HepG2 (cell line): ENCODE measurements around the gene PRSS33. TPM values are rescaled to one million over a fixed set of nuclear protein-coding genes. Genes with fewer than 3 reads are reported as not detected.

Experiments
- EEA1 ChIP-seq: sonication (generic); formaldehyde crosslinking; IDR thresholded peaks from 2 replicates; pipeline ENCODE4 v1.5.1; 2020; ENCODE audit warnings: mild to moderate bottlenecking, missing genetic modification reagents, borderline replicate concordance
- GZF1 ChIP-seq: sonication (generic); formaldehyde crosslinking; IDR thresholded peaks from 2 replicates; pipeline ENCODE4 v1.5.1; 2020; ENCODE audit warnings: mild to moderate bottlenecking, missing genetic modification reagents
- JARID2 ChIP-seq: sonication (generic); formaldehyde crosslinking; IDR thresholded peaks from 2 replicates; pipeline ENCODE4 v1.8.1; 2023; ENCODE audit warnings: missing genetic modification reagents, inconsistent platforms; ENCODE audit not compliant: insufficient replicate concordance
- KLF11 ChIP-seq: IDR thresholded peaks from 2 replicates; pipeline ENCODE4 v1.6.1; 2016; ENCODE audit warnings: missing compliant biosample characterization
- RERE ChIP-seq: IDR thresholded peaks from 2 replicates; pipeline ENCODE4 v1.6.1; 2016; ENCODE audit warnings: low read depth, missing genetic modification reagents, missing compliant biosample characterization
- TRIM24 ChIP-seq: sonication (generic); formaldehyde crosslinking; IDR thresholded peaks from 2 replicates; pipeline ENCODE4 v1.8.0; 2022; ENCODE audit warnings: mild to moderate bottlenecking, missing genetic modification reagents
- ZNF256 ChIP-seq: sonication (generic); formaldehyde crosslinking; conservative IDR thresholded peaks from 2 replicates; pipeline ENCODE4 v1.4.0; 2020; ENCODE audit warnings: missing genetic modification reagents
- ZNF607 ChIP-seq: sonication (generic); formaldehyde crosslinking; IDR thresholded peaks from 2 replicates; pipeline ENCODE4 v1.5.1; 2020; ENCODE audit warnings: missing genetic modification reagents, mild to moderate bottlenecking, borderline replicate concordance
- polyA plus RNA-seq, 8 experiments: library from polyadenylated mRNA; depleted of rRNA in 3 of 8; stranded (reverse) in 7 of 8; unstranded in 1 of 8; fragments of >200 nt; fragmentation: Illumina TruSeq in 4 of 8; extraction: Trizol in 4 of 8; gene quantifications; 2 replicates each; pipeline versions ENCODE4 v1.2.1 to v1.2.3, GENCODE V29; 2011 to 2016; ENCODE audit warnings: low read depth in 4 of 8, missing spikeins in 1 of 8, mixed read lengths in 1 of 8; ENCODE audit not compliant: insufficient read depth in 1 of 8
- total RNA-seq, 5 experiments: library from RNA; depleted of rRNA; stranded (reverse); fragments of >200 nt; fragmentation: Illumina TruSeq; extraction: Trizol; gene quantifications; 2 replicates each; pipeline ENCODE4 v1.2.3, GENCODE V29; 2016; ENCODE audit warnings: low read depth in 1 of 5
- TF ChIP-seq, protein P1 (sequence below), 2 experiments: fragments of 450-650 bp in 1 of 2; sonication (generic) in 1 of 2; formaldehyde crosslinking in 1 of 2; IDR thresholded peaks; 2 replicates each; pipeline versions ENCODE4 v1.6.1 to v1.8.0; 2016 to 2022; ENCODE audit warnings: antibody characterized with exemption in 1 of 2, mild to moderate bottlenecking in 1 of 2, missing genetic modification reagents in 1 of 2
- TF ChIP-seq, protein P2 (sequence below): sonication (generic); formaldehyde crosslinking; IDR thresholded peaks from 2 replicates; pipeline ENCODE4 v1.5.0; 2020; ENCODE audit warnings: missing genetic modification reagents
- TF ChIP-seq, protein P3 (sequence below), 2 experiments: sonication (generic) in 1 of 2; formaldehyde crosslinking in 1 of 2; IDR thresholded peaks; 2 replicates each; pipeline versions ENCODE4 v1.5.1 to v1.6.1; 2011 to 2020; ENCODE audit warnings: borderline replicate concordance in 1 of 2, low read depth in 1 of 2, low read length in 1 of 2, mild to moderate bottlenecking in 1 of 2, missing genetic modification reagents in 1 of 2, moderate library complexity in 1 of 2

Gene PRSS33
- total and polyA plus RNA-seq, 2 of the 13 experiments (the other 11 are each of a cell fraction or from before 2014, with no cell fraction given), result not detected

GRCh38 chr16:2751577-2752034 lies 35.8 kb downstream of the PRSS33 start (continued):
- TF ChIP-seq RERE (CRISPR knock-in tag) (no peak), KLF11 (CRISPR knock-in tag) (no peak), ZNF607 (no peak; the same call in 1 of the 2 replicates), ZNF256 (CRISPR knock-in tag) (no peak), GZF1 (CRISPR knock-in tag) (no peak), JARID2 (CRISPR knock-in tag) (no peak), TRIM24 (CRISPR knock-in tag) (no peak), EEA1 (CRISPR knock-in tag) (no peak)
- TF ChIP-seq, protein P1, sequence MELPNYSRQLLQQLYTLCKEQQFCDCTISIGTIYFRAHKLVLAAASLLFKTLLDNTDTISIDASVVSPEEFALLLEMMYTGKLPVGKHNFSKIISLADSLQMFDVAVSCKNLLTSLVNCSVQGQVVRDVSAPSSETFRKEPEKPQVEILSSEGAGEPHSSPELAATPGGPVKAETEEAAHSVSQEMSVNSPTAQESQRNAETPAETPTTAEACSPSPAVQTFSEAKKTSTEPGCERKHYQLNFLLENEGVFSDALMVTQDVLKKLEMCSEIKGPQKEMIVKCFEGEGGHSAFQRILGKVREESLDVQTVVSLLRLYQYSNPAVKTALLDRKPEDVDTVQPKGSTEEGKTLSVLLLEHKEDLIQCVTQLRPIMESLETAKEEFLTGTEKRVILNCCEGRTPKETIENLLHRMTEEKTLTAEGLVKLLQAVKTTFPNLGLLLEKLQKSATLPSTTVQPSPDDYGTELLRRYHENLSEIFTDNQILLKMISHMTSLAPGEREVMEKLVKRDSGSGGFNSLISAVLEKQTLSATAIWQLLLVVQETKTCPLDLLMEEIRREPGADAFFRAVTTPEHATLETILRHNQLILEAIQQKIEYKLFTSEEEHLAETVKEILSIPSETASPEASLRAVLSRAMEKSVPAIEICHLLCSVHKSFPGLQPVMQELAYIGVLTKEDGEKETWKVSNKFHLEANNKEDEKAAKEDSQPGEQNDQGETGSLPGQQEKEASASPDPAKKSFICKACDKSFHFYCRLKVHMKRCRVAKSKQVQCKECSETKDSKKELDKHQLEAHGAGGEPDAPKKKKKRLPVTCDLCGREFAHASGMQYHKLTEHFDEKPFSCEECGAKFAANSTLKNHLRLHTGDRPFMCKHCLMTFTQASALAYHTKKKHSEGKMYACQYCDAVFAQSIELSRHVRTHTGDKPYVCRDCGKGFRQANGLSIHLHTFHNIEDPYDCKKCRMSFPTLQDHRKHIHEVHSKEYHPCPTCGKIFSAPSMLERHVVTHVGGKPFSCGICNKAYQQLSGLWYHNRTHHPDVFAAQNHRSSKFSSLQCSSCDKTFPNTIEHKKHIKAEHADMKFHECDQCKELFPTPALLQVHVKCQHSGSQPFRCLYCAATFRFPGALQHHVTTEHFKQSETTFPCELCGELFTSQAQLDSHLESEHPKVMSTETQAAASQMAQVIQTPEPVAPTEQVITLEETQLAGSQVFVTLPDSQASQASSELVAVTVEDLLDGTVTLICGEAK (IDR thresholded peaks at IDR 0.05), result no peak
- TF ChIP-seq, protein P1 (CRISPR knock-in tag; IDR thresholded peaks at IDR 0.05), result no peak
- TF ChIP-seq, protein P2, sequence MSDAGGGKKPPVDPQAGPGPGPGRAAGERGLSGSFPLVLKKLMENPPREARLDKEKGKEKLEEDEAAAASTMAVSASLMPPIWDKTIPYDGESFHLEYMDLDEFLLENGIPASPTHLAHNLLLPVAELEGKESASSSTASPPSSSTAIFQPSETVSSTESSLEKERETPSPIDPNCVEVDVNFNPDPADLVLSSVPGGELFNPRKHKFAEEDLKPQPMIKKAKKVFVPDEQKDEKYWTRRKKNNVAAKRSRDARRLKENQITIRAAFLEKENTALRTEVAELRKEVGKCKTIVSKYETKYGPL (CRISPR knock-in tag), result peak; percentile 16; the same call in 1 of the 2 replicates
- TF ChIP-seq, protein P3, sequence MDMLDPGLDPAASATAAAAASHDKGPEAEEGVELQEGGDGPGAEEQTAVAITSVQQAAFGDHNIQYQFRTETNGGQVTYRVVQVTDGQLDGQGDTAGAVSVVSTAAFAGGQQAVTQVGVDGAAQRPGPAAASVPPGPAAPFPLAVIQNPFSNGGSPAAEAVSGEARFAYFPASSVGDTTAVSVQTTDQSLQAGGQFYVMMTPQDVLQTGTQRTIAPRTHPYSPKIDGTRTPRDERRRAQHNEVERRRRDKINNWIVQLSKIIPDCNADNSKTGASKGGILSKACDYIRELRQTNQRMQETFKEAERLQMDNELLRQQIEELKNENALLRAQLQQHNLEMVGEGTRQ (IDR thresholded peaks at IDR 0.05; ENCODE audit: low read depth, low read length), result no peak
- TF ChIP-seq, protein P3 (CRISPR knock-in tag; IDR thresholded peaks at IDR 0.05; ENCODE audit: borderline replicate concordance), result no peak
